Keratinocyte (primary cell): ENCODE results near the gene EXD3. TPM values are rescaled to one million over a fixed set of nuclear protein-coding genes. Genes with fewer than 3 reads are reported as not detected.

Experiments
- DNase-seq: peaks from one replicate; pipeline ENCODE4 v3.0.0-alpha.2; 2011; ENCODE audit warnings: low read depth, missing footprints, low spot score
- FAIRE-seq: peaks from 2 replicates; lab custom pipeline; 2011; peaks lifted over from hg19 to GRCh38; lab: Jason Lieb, UNC
- H2AFZ ChIP-seq: 2 replicates; pipeline ENCODE4 v1.6.0; 2012; ENCODE audit warnings: low read length, control low read depth, inconsistent platforms; ENCODE audit not compliant: control insufficient read depth
- H3K27ac ChIP-seq: 2 replicates; pipeline ENCODE4 v1.5.1; 2011; ENCODE audit warnings: low read length; ENCODE audit not compliant: control insufficient read depth, insufficient read depth
- H3K27me3 ChIP-seq: 3 replicates; pipeline ENCODE4 v1.6.0; 2011; ENCODE audit warnings: low read length; ENCODE audit not compliant: control insufficient read depth, insufficient read depth; ENCODE audit errors: extremely low read depth
- H3K36me3 ChIP-seq, 2 experiments: 2 replicates in 1 of 2; 3 replicates in 1 of 2; pipeline ENCODE4 v1.5.1; 2011; ENCODE audit warnings: low read length in 2 of 2, mild to moderate bottlenecking in 1 of 2; ENCODE audit not compliant: control insufficient read depth in 2 of 2, insufficient read depth in 2 of 2; ENCODE audit errors: extremely low read depth in 1 of 2
- H3K4me1 ChIP-seq: 3 replicates; pipeline ENCODE4 v1.5.1; 2011; ENCODE audit warnings: low read length; ENCODE audit not compliant: control insufficient read depth, insufficient read depth; ENCODE audit errors: extremely low read depth
- H3K4me2 ChIP-seq: 3 replicates; pipeline ENCODE4 v1.6.0; 2011; ENCODE audit warnings: low read depth, low read length; ENCODE audit not compliant: control insufficient read depth, insufficient read depth; ENCODE audit errors: extremely low read depth
- H3K4me3 ChIP-seq, 3 experiments: fragments of 200-600 bp in 1 of 3; sonication (generic) in 1 of 3; 2 replicates in 2 of 3; 3 replicates in 1 of 3; pipeline ENCODE4 v1.5.1; 2011 to 2016; ENCODE audit warnings: low read length in 3 of 3, mild to moderate bottlenecking in 3 of 3, control low read depth in 2 of 3, inconsistent platforms in 1 of 3, low read depth in 1 of 3, mixed read lengths in 1 of 3, mixed run types in 1 of 3, moderate library complexity in 1 of 3; ENCODE audit not compliant: control insufficient read depth in 2 of 3, insufficient read depth in 2 of 3; ENCODE audit errors: extremely low read depth in 1 of 3
- H3K79me2 ChIP-seq: 2 replicates; pipeline ENCODE4 v1.6.0; 2012; ENCODE audit warnings: low read length; ENCODE audit not compliant: control insufficient read depth, insufficient read depth
- H3K9ac ChIP-seq: 3 replicates; pipeline ENCODE4 v1.6.0; 2011; ENCODE audit warnings: low read length; ENCODE audit not compliant: control insufficient read depth, insufficient read depth; ENCODE audit errors: extremely low read depth
- H3K9me1 ChIP-seq: 3 replicates; pipeline ENCODE4 v1.6.0; 2011; ENCODE audit warnings: low read length; ENCODE audit not compliant: control insufficient read depth, insufficient read depth; ENCODE audit errors: extremely low read depth
- H3K9me3 ChIP-seq: 2 replicates; pipeline ENCODE4 v1.5.1; 2012; ENCODE audit warnings: low read depth, low read length; ENCODE audit not compliant: control insufficient read depth
- H4K20me1 ChIP-seq: 3 replicates; pipeline ENCODE4 v1.6.0; 2011; ENCODE audit warnings: low read length; ENCODE audit not compliant: control insufficient read depth, insufficient read depth; ENCODE audit errors: extremely low read depth
- CTCF ChIP-seq, 3 experiments: IDR thresholded peaks in 1 of 3; conservative IDR thresholded peaks in 1 of 3; optimal IDR thresholded peaks in 1 of 3; 2 replicates in 2 of 3; 3 replicates in 1 of 3; pipeline versions ENCODE3 to v1.5.1; 2011; ENCODE audit warnings: low read length in 3 of 3, mild to moderate bottlenecking in 3 of 3, moderate library complexity in 2 of 3, control low read depth in 1 of 3, inconsistent platforms in 1 of 3; ENCODE audit not compliant: insufficient read depth in 2 of 3; ENCODE audit errors: extremely low read depth in 1 of 3
- EZH2 ChIP-seq: IDR thresholded peaks from one replicate; pipeline ENCODE4 v1.6.1; 2012; ENCODE audit warnings: inconsistent platforms, mild to moderate bottlenecking, low read length, moderate library complexity
- dilution Hi-C: fragments of 300-500 bp; cut with MboI; formaldehyde crosslinking; loops from one replicate; pipeline ENCODE4 v1.7.0; 2020; ENCODE audit warnings: low sequenced_read_pairs; ENCODE audit not compliant: extremely low pct_ligation_motif_present
- polyA plus RNA-seq, 5 experiments: library from polyadenylated mRNA; depleted of rRNA in 3 of 5; stranded (reverse) in 3 of 5; stranded (forward) in 1 of 5; unstranded in 1 of 5; fragments of >200 nt; gene quantifications; 1 replicate in 1 of 5; 2 replicates in 3 of 5; 3 replicates in 1 of 5; pipeline versions ENCODE4 v1.2.1 to v1.2.3, GENCODE V29; 2011 to 2012; ENCODE audit warnings: missing spikeins in 2 of 5, low read depth in 1 of 5, low replicate concordance in 1 of 5

Gene EXD3
- polyA plus RNA-seq, 1 donor (not counting 4 experiments of a cell fraction or from before 2014, with no cell fraction given), result 1.5 TPM

- FAIRE-seq, result no peak
- dilution Hi-C loops, result no loop called here
- no peak overlapping the region for H3K27ac ChIP-seq
- no peaks in the 10 kb centered on the region for H3K9me1 ChIP-seq
- no peak overlapping the region for H3K4me2 ChIP-seq
- H3K4me3 ChIP-seq, result no peak overlapping the region
- TF ChIP-seq CTCF (optimal IDR thresholded peaks at IDR 0.05 in 1 of 3, IDR thresholded peaks at IDR 0.05 in 1 of 3, conservative IDR thresholded peaks at IDR 0.05 in 1 of 3; ENCODE audit: extremely low read depth in 1 of 3, insufficient read depth in 2 of 3, low read length in 3 of 3), result no peak
- TF ChIP-seq EZH2, result no peak
- no peaks in the 10 kb centered on the region for H4K20me1 ChIP-seq
- H3K4me1 ChIP-seq, result no peaks in the 10 kb centered on the region
- no peak overlapping the region for H3K9ac ChIP-seq
- no peak for DNase-seq
- no peaks in the 10 kb centered on the region for H3K79me2 ChIP-seq
- H3K36me3 ChIP-seq, result peaks cover 0 to 1% of the 10 kb centered on the region in 2 experiments
- no peaks in the 10 kb centered on the region for H3K27me3 ChIP-seq
- peaks cover 5% of the 10 kb centered on the region for H3K9me3 ChIP-seq
- H2AFZ ChIP-seq, result no peak overlapping the region
Observed at GRCh38 chr9:137365552-137366444, 57.2 kb downstream of the EXD3 start.

DNA sequence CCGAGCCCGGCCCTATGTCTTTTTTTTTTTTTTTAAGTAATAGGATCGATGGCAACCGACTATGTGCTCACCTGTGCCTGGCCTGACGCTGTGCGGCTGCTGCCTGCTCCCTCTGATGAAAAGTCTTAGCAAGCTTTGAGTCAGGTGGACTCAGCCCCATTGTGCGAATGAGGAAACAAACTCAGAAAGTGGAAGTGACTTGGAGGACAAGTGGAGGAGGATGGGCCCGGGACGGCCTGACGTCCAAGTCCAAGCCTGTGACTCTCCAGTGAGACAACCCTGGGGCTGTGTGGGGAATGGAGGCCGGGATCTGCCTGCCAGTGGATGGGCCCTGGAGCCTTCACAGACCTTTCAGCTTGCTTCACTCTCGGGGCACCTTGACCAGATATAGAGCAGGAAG lies 57.9 kb downstream of the EXD3 start:
- Histone ChIP-seq H3K36me3 (peaks cover 0 to 1% of the 10 kb centered on the region in 2 experiments), H3K9ac (no peak overlapping the region), H3K9me3 (peaks cover 5% of the 10 kb centered on the region), H3K4me3 (no peak overlapping the region), H4K20me1 (no peaks in the 10 kb centered on the region), H3K27ac (no peak overlapping the region), H3K9me1 (no peaks in the 10 kb centered on the region), H3K4me2 (no peak overlapping the region), H3K79me2 (no peaks in the 10 kb centered on the region), H2AFZ (no peak overlapping the region), H3K27me3 (no peaks in the 10 kb centered on the region), H3K4me1 (no peaks in the 10 kb centered on the region)
- FAIRE-seq (no peak), DNase-seq (no peak)
- dilution Hi-C loops, result no loop called here
- TF ChIP-seq EZH2, result no peak
- TF ChIP-seq CTCF (optimal IDR thresholded peaks at IDR 0.05 in 1 of 3, IDR thresholded peaks at IDR 0.05 in 1 of 3, conservative IDR thresholded peaks at IDR 0.05 in 1 of 3; ENCODE audit: extremely low read depth in 1 of 3, insufficient read depth in 2 of 3, low read length in 3 of 3), result no peak
